ENCODE results near the gene PTPRN2. TPM values are rescaled to one million over a fixed set of nuclear protein-coding genes. Genes with fewer than 3 reads are reported as not detected.

Gene PTPRN2
- polyA plus RNA-seq, 1 of the 3 experiments (the other 2 are of a cell fraction), result 4.0 TPM

- no peak overlapping the region for H2AFZ ChIP-seq (ENCODE audit: low read depth)
- no peaks in the 10 kb centered on the region for H3K9me2 ChIP-seq
- H4K20me1 ChIP-seq (ENCODE audit: insufficient read depth), result no peaks in the 10 kb centered on the region
- no peak for DNase-seq
- no peak overlapping the region for H3K4me3 ChIP-seq (ENCODE audit: low read depth in 2 of 2, low read length in 1 of 2)
- H3K27me3 ChIP-seq (ENCODE audit: insufficient read depth), result no peaks in the 10 kb centered on the region
- 82% methylated on average over 15 of the region's 15 CpGs for WGBS (ENCODE audit: low lambda C conversion rate)
- no peak overlapping the region for H3K27ac ChIP-seq (ENCODE audit: low read depth in 2 of 2, low read length in 1 of 2)
- H3K36me3 ChIP-seq (replicated peaks in 1 of 2; ENCODE audit: control insufficient read depth in 1 of 2, insufficient read depth in 2 of 2, low read length in 1 of 2), result no peaks in the 10 kb centered on the region
- H3K9me3 ChIP-seq, result no peaks in the 10 kb centered on the region
- POLR2A ChIA-PET, result no interaction called here
- TF ChIP-seq RAD21 (IDR thresholded peaks at IDR 0.05; ENCODE audit: low read length) (no peak), CHD2 (IDR thresholded peaks at IDR 0.05; ENCODE audit: low read length, partially characterized antibody) (no peak), IRF3 (IDR thresholded peaks at IDR 0.05; ENCODE audit: low read depth, low read length) (no peak), SMC3 (IDR thresholded peaks at IDR 0.05; ENCODE audit: low read depth, low read length) (no peak), FOXM1 (IDR thresholded peaks at IDR 0.05; ENCODE audit: low read depth) (no peak), MXI1 (IDR thresholded peaks at IDR 0.05; ENCODE audit: low read depth, low read length) (no peak), NRF1 (IDR thresholded peaks at IDR 0.05; ENCODE audit: low read depth, low read length) (no peak), MAX (IDR thresholded peaks at IDR 0.05; ENCODE audit: low read depth) (no peak), GATA2 (CRISPR knock-in tag; IDR thresholded peaks at IDR 0.05) (no peak), YY1 (IDR thresholded peaks at IDR 0.05; ENCODE audit: low read depth) (no peak), NFIC (IDR thresholded peaks at IDR 0.05; ENCODE audit: borderline replicate concordance) (no peak), MEF2A (IDR thresholded peaks at IDR 0.05; ENCODE audit: borderline replicate concordance, low read depth) (no peak), RCOR1 (IDR thresholded peaks at IDR 0.05; ENCODE audit: low read length) (no peak), ZBTB33 (IDR thresholded peaks at IDR 0.05; ENCODE audit: borderline replicate concordance, low read depth) (no peak), TEAD4 (IDR thresholded peaks at IDR 0.05; ENCODE audit: borderline replicate concordance, insufficient read depth) (no peak), USF1 (IDR thresholded peaks at IDR 0.05; ENCODE audit: borderline replicate concordance, low read depth) (no peak)
- CTCF ChIA-PET, result no interaction called here
- H3F3A ChIP-seq (replicated peaks; ENCODE audit: insufficient read depth), result no peaks in the 10 kb centered on the region
- no peaks in the 10 kb centered on the region for H3K79me2 ChIP-seq (ENCODE audit: insufficient read depth)
- H3K9ac ChIP-seq, result no peak overlapping the region
- H3K4me1 ChIP-seq (ENCODE audit: control insufficient read depth in 1 of 2, insufficient read depth in 2 of 2, low read depth in 1 of 2, low read length in 1 of 2), result no peaks in the 10 kb centered on the region; a peak in 1 of 4 replicates
- H3K4me2 ChIP-seq, result no peak overlapping the region
These were observed 978.1 kb downstream of the PTPRN2 start for GRCh38 chr7:157609516-157609915.
